Motor neuron (in vitro differentiated cells): Measurements from ENCODE around the gene ZNF469. TPM values are rescaled to one million over a fixed set of nuclear protein-coding genes. Genes with fewer than 3 reads are reported as not detected.

Source experiments
- ATAC-seq, 8 experiments: fragments of 200-7000 bp; cut with Tn5 transposase; replicated peaks in 6 of 8; 2 replicates each; pipeline ENCODE4 v1.8.0; 2021; ENCODE audit warnings: mild to moderate bottlenecking in 8 of 8, moderate library complexity in 8 of 8
- H3K27ac ChIP-seq, 2 donors: fragments of 250-450 bp; sonication (Bioruptor Pico); 2 replicates each; pipeline ENCODE4 v1.9.0; 2021; ENCODE audit warnings: antibody characterized with exemption in 2 of 2, mild to moderate bottlenecking in 2 of 2, moderate library complexity in 1 of 2
- H3K4me1 ChIP-seq, 2 donors: fragments of 250-450 bp; sonication (Bioruptor Pico); replicated peaks in 1 of 2; 2 replicates each; pipeline ENCODE4 v1.6.1; 2021; ENCODE audit warnings: antibody characterized with exemption in 2 of 2, mild to moderate bottlenecking in 2 of 2, moderate library complexity in 1 of 2
- H3K4me3 ChIP-seq, 5 donors: fragments of 250-450 bp; sonication (Bioruptor Pico); 2 replicates each; pipeline ENCODE4 v1.9.0; 2021; ENCODE audit warnings: antibody characterized with exemption in 5 of 5, mild to moderate bottlenecking in 5 of 5, moderate library complexity in 4 of 5
- WGBS, 10 experiments: fragments of 450-650 bp; shearing (Covaris generic); methylation state at CpG; one replicate each; pipeline ENCODE4 v1.0.0; 2022; 5-methylcytosine and 5-hydroxymethylcytosine counted together
- in situ Hi-C, 9 experiments: fragments of 400-800 bp; cut with MboI; loops; one replicate each; pipeline ENCODE4 v1.15.0; 2021; ENCODE audit warnings: low sequenced_read_pairs in 9 of 9, low pct_unique_long_range_greater_than_20kb in 2 of 9; ENCODE audit not compliant: unreplicated experiment in 9 of 9
- total RNA-seq, 8 experiments: library from RNA; unstranded; fragments of 300-600 nt; gene quantifications; 2 replicates each; pipeline versions ENCODE4 v1.2.3 to v1.2.4, GENCODE V29; 2022

Gene ZNF469
- total RNA-seq, 8 experiments from 2014 or later, result 0.13 to 1.0 (median 0.34) TPM

DNA sequence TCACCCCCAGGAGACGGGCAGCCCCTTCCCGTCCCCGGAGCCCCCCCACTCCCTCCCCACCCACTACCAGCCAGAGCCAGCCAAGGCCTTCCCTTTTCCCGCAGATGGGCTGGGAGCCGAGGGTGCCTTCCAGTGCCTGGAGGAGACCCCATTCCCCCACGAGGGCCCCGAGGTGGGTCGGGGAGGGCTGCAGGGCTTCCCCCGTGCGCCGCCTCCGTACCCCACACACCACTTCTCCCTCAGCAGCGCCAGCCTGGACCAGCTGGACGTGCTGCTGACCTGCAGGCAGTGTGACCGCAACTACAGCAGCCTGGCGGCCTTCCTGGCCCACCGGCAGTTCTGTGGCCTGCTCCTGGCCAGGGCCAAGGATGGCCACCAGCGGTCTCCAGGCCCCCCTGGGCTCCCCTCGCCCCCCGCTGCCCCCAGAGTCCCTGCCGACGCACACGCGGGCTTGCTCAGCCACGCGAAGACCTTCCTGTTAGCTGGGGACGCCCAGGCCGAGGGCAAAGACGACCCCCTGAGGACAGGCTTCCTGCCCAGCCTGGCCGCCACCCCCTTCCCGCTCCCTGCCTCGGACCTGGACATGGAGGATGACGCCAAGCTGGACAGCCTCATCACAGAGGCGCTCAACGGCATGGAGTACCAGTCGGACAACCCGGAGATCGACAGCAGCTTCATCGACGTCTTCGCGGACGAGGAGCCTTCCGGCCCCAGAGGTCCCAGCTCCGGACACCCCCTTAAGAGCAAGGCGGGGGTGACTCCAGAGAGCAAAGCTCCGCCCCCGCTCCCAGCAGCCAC is 46.8 kb downstream of the ZNF469 start:
- Histone ChIP-seq H3K4me1 (peaks cover 7 to 8% of the 10 kb centered on the region in 2 donors), H3K27ac (no peak overlapping the region), H3K4me3 (peak overlapping the region in 1 of 5 donors; percentile 33)
- 50% methylated on average over 2 of the region's 48 CpGs; no CpG with 5 or more reads in 9 of the 10 experiments for WGBS, 10 experiments
- in situ Hi-C loops, result loop anchor here in 2 of 9 experiments (25.0 kb wide), 1 partner anchor 108 kb away; no protein-coding TSS in a partner anchor
- no peak for ATAC-seq

DNA sequence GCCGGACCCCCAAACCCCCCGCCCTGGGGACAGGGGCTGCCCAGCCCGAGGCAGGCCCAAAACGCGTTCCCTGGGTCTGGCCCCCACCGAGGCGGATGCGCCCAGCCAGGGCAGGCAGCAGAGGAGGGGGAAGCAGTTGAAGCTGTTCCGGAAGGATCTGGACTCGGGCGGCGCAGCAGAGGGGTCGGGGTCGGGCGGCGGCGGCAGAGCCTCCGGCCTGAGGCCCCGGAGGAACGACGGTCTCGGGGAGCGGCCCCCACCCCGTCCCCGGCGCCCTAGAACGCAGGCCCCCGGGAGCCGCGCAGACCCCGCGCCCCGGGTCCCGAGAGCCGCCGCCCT is 47.4 kb downstream of the ZNF469 start:
- in situ Hi-C loops, result loop anchor here in 2 of 9 experiments (25.0 kb wide), 1 partner anchor 107 kb away; no protein-coding TSS in a partner anchor
- no CpG with 5 or more reads among the region's 36 CpGs for WGBS, 10 experiments
- H3K4me3 ChIP-seq, result peak overlapping the region in 4 of 5 donors; percentile 14 to 33 (median 15)

DNA sequence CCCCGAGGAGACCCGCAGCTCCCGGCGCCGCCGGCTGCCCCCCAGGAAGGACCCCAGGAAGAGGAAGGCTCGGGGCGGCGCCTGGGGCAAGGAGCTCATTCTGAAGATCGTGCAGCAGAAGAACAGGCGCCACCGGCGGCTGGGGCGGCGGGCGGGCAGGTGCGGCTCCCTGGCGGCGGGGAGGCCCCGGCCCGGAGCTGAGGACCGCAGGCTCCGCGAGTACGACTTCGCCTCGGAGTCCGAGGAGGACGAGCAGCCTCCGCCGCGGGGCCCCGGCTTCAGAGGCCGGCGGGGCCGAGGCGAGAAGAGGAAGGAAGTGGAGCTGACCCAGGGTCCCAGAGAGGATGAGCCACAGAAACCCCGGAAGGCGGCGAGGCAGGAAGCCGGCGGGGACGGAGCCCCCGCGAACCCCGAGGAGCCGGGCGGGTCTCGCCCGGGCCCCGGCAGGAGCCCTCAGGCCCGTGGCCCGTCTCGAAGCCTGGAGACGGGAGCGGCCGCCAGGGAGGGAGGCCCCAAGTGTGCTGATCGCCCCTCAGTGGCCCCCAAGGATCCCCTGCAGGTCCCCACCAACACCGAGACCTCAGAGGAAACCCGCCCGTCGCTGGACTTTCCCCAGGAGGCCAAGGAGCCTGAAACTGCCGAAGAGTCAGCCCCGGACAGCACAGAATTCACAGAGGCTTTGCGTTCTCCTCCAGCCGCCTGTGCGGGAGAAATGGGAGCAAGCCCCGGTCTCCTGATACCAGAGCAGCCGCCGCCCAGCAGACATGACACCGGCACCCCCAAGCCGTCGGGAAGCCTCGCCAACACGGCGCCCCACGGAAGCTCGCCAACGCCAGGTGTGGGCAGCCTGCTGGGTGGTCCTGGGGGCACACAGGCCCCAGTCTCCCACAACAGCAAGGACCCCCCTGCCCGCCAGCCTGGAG is 48.0 kb downstream of the ZNF469 start:
- peak in 5 of 8 experiments; percentile 19 to 47 (median 26) for ATAC-seq
- Histone ChIP-seq H3K4me1 (peaks cover 5 to 6% of the 10 kb centered on the region in 2 donors), H3K27ac (no peak overlapping the region), H3K4me3 (peak overlapping the region in 4 of 5 donors; percentile 14 to 33 (median 15))
- in situ Hi-C loops, result loop anchor here in 2 of 9 experiments (25.0 kb wide), 1 partner anchor 107 kb away; no protein-coding TSS in a partner anchor
- 55 to 100% (median 72%) methylated on average over 3 to 8 of the region's 80 CpGs; no CpG with 5 or more reads in 6 of the 10 experiments for WGBS, 10 experiments

More for the DNA sequence above, 47.4 kb downstream of the ZNF469 start:
- Histone ChIP-seq H3K27ac (no peak overlapping the region), H3K4me1 (peaks cover 5 to 6% of the 10 kb centered on the region in 2 donors)
- peak in 4 of 8 experiments; percentile 23 to 61 (median 41) for ATAC-seq

- 75 to 90% (median 86%) methylated on average over 2 to 6 of the region's 22 CpGs; no CpG with 5 or more reads in 6 of the 10 experiments for WGBS, 10 experiments
- no peak for ATAC-seq
- Histone ChIP-seq H3K27ac (no peak overlapping the region), H3K4me1 (peaks cover 5 to 6% of the 10 kb centered on the region in 2 donors), H3K4me3 (no peak overlapping the region)
- in situ Hi-C loops, result loop anchor here in 2 of 9 experiments (25.0 kb wide), 1 partner anchor 106 kb away; no protein-coding TSS in a partner anchor
Measured at GRCh38 chr16:88431651-88432050, 48.9 kb downstream of the ZNF469 start.

GRCh38 chr16:88432174-88432573 is 49.4 kb downstream of the ZNF469 start:
- peaks cover 9 to 11% of the 10 kb centered on the region in 2 donors for H3K4me1 ChIP-seq
- 80 to 100% (median 90%) methylated on average over 1 to 13 of the region's 22 CpGs; no CpG with 5 or more reads in 5 of the 10 experiments for WGBS, 10 experiments
- in situ Hi-C loops, result loop anchor here in 2 of 9 experiments (25.0 kb wide), 1 partner anchor 105 kb away; no protein-coding TSS in a partner anchor
- no peak overlapping the region for H3K27ac ChIP-seq
- no peak for ATAC-seq
- no peak overlapping the region for H3K4me3 ChIP-seq

Other genes with a start within 250 kb of the ZNF469 start
- gene ZFPM1, start 70.3 kb downstream of the ZNF469 start, total RNA-seq, result 1 to 10 TPM; 1.4 to 3.4 (median 2.7) TPM
- gene ZC3H18, start 187.4 kb downstream of the ZNF469 start, total RNA-seq, result 10 to 100 TPM; 13.9 to 36.9 (median 18.4) TPM